Measurements from ENCODE around the gene ACVR1C.
"Not testable (repeated sequence)": the region's sequence is repeated elsewhere in the genome, so short reads cannot be mapped to it uniquely, and the experiment has no call there.

ACVR1C gene

DNA sequence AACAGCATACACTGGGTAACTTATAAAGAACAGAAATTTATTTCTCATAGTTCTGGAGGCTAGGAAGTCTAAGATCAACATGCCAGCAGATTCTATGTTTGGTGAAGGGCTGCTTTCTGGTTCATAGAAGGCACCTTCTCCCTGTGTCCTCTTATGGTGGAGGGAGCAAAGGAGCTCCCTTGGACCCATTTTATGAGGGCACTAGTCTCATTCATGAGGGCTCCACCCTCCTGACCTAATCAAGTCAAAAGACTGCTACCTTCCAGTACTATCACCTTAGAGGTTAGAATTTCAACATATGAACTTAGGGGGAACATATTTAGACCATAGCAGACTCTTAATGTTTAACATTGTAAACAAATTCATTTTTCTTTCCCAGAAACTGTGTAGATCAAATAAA lies 54.5 kb downstream of the ACVR1C start:
- DNase-seq (ENCODE audit: low read depth in 2 of 2), result no peak

- no peak for DNase-seq (ENCODE audit: low read depth in 2 of 2)
These were observed 55.9 kb downstream of the ACVR1C start for GRCh38 chr2:157572725-157573124.

GRCh38 chr2:157566623-157567022 lies 62.0 kb downstream of the ACVR1C start:
- DNase-seq (ENCODE audit: low read depth in 2 of 2), result not testable (repeated sequence)

DNA sequence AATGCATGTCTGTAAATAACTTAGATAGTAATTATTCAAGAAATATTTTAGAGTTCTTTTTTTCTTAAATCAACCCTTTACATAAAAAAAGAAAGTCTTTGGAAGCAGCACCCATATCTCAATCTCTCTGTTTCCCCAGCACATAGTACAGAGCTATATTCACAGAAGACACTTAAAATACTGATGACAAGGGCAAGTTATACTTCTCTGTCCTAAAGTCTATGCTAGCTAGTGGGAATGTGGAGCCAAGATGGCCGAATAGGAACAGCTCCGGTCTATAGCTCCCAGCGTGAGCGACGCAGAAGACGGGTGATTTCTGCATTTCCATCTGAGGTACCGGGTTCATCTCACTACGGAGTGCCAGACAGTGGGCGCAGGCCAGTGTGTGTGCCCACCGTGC lies 62.6 kb downstream of the ACVR1C start:
- not testable (repeated sequence) for DNase-seq (ENCODE audit: low read depth in 2 of 2)

DNA sequence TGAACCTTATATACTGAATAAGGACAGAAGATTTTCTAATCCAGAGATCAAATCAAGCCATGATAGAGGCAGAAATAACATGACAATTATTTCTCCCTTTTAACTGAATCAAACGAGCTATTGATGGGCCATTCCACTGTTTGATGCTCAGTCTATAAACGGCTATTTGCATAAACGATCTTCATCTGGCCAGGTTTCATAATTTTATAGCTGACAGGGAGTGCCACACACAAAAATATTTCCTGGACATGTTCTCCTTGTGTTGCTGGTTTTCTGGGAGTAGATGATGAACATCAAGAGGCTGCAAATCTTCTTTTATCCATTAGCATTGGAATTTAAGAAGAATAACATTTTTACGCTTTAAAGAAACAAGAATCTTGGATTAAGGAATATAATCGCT lies 63.1 kb downstream of the ACVR1C start:
- no peak for DNase-seq (ENCODE audit: low read depth in 2 of 2)

GRCh38 chr2:157559890-157560289 lies 68.8 kb downstream of the ACVR1C start:
- DNase-seq (ENCODE audit: low read depth in 2 of 2), result no peak

- no peak for DNase-seq (ENCODE audit: low read depth in 2 of 2)
These were observed 69.2 kb downstream of the ACVR1C start for GRCh38 chr2:157559461-157559860.

- no peak for DNase-seq (ENCODE audit: low read depth in 2 of 2)
These were observed 69.6 kb downstream of the ACVR1C start for GRCh38 chr2:157559061-157559460.

- DNase-seq (ENCODE audit: low read depth in 2 of 2), result no peak
These were observed 70.9 kb downstream of the ACVR1C start for GRCh38 chr2:157557770-157558169.

GRCh38 chr2:157540102-157540501 lies 88.6 kb downstream of the ACVR1C start:
- DNase-seq (ENCODE audit: low read depth in 2 of 2), result no peak

DNA sequence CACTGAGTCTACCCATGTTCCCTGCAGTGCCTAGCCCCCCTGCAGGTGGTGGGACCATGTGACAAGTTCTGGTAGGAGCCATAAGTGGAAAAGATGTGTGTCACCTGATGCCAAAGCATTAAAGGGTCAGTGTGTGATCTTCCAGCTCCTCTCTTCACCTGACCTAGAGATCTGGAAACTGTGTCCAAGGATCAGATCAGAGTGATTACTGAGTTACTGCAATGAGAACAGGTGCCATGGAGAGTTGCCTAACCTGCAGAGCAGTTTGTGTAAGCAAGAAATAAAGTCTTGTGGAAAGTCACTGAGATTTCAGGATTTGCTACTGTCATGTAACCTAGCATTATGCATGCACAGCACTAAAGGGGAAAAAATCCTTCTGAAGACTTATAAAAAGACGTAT lies 90.6 kb downstream of the ACVR1C start:
- DNase-seq (ENCODE audit: low read depth in 2 of 2), result no peak

DNA sequence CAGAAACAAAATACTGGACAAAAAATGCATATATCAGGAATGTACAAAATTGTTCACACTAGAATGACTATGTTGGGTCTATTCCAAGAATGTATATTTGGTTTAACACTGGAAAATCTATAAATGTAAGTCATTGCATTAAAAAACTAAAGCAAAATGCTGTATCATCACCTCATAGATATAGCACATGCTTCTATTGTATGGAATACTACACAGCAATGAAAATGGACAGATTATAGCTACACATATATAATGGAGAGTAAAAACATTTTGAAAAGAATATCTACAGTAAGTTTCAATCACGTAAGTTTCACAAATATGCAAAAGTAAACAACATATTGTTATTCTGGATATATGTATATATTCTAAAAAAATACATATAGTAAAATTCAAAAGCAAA lies 91.8 kb downstream of the ACVR1C start:
- no peak for DNase-seq (ENCODE audit: low read depth in 2 of 2)

GRCh38 chr2:157528963-157529751 lies 99.5 kb downstream of the ACVR1C start:
- DNase-seq (ENCODE audit: low read depth in 2 of 2), result no peak

DNA sequence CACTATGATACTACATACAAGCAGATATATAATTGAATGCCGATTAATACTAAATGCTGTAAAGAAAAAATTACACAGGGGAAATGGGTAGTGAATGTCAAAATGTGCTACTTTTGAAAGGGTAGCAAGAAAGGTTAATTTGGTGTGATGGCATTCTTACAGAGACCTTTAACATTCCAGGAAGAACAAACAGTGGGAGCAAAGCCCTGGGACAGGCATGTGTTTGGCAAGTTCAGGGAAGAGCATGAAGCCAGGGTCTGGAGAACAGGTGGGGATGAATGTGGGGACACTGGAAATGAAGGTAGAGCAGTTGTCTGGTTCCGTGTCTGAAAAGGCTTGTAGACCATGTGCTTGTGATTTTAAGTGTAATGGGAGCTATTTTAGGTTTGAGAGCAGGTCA lies 102.6 kb downstream of the ACVR1C start:
- DNase-seq (ENCODE audit: low read depth in 2 of 2), result no peak

DNA sequence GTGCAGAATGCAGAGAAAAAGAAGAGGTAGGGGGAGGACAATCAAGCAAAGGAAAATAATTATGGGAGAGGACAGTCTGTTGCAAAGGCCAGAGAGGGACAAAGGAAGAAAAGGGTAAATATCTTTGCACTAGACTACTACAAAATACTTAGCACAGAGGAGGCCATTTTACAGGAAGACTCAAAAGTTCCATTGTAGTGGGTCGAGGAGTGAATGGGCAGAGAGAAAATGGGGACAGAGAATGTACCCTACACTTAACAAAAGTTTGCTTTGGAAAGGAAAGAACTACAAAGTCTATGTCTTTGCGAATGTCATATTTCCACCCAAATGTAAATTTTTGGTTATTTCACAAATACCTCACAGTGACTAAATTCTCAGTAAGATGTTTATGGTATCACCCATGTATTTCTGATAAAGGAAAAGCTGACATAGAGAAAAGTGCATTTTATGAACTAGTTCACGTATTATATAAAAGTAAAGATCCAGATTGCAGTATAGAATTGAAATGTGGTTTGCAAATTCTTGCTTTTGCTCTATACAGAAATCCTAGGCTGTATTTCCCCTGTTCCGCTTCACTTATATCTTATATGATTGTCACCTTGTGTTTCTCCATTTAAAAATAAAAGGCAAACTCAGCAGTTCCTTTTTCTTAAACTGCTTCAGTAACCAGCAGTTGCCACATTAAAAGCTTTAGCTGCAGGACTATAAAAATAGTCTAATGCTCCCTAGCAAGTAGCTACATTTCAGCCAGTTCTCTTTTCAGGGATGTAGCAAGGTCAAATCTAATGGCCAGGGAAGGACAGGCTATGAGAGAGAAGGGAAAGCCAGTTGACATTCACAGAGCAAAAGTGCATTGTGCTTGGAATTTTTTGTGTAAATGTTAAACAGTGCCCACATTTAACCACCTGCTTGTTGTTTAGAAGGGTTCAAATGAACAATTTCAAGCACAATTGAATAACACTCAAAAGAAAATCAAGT lies 105.1 kb downstream of the ACVR1C start:
- no peak for DNase-seq (ENCODE audit: low read depth in 2 of 2)

DNA sequence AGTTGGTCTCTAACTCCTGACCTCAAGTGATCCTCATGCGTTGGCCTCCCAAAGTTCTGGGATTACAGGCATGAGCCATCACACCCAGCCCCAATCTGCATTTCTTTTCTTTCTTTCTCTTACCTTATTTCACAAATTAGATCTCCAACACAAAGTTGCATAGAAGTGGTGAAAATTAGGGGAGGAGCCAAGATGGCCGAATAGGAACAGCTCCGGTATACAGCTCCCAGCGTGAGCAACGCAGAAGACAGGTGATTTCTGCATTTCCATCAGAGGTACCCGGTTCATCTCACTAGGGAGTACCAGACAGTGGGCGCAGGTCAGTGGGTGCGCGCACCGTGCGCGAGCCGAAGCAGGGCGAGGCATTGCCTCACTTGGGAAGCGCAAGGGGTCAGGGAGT lies 113.7 kb downstream of the ACVR1C start:
- DNase-seq (ENCODE audit: low read depth in 2 of 2), result not testable (repeated sequence)

DNA sequence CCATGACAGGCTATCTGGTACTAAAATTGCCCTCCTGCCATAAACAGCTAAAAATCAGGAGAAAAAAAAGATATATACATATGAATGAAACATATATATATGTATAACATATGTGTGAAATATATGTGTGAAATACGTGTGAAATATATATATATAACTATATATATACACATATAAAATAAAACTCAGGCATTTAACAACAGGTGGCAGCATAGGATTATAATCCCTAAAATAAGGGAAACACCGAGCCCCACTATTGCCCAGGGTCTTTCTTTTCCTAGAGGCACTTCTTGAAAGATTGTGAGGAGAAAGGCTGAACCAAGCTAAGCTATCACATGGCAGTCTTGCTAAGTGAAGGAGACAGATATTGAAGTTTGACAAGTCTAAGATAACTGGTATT lies 118.9 kb downstream of the ACVR1C start:
- no peak for DNase-seq (ENCODE audit: low read depth in 2 of 2)

- no peak for DNase-seq (ENCODE audit: low read depth in 2 of 2)
These were observed 120.0 kb downstream of the ACVR1C start for GRCh38 chr2:157508676-157509075.

- no peak for DNase-seq (ENCODE audit: low read depth in 2 of 2)
These were observed 122.1 kb downstream of the ACVR1C start for GRCh38 chr2:157506586-157506985.

DNA sequence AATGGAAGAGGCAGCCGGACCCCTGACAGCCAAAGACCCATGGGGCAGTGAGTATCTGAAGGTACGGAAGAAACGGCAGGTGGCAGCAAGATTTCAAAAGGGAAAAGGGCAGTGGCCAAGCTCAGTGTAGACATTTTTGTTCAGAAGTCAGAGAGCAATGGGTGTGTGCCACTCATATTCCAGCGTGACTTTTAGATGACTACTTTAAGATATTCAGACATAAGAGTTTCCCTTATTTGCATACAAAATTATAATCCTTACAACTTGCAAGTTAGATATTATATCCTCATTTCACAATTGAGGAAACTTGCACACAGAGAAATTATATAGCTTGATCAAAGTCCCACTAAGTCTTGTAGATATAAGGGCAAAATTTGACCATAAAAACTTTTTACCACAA lies 124.0 kb downstream of the ACVR1C start:
- no peak for DNase-seq (ENCODE audit: low read depth in 2 of 2)

DNA sequence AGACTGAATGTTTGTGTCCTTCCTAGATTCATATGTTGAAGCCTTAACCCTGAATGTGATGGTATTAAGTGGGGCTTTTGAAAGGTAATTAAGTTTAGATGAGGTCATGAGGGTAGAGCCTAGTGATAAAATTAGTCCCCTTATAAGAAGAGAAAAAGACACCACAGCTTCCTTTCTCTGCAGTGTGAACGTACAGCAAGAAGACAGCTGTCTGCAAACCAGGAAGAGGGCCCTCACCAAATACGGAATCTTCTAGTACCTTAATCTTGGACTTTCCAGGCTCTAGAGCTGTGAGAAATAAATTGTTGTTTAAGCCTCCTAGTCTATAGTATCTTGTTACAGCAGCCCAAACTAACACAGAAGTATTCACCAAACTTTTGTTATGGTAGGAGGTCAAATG lies 127.6 kb downstream of the ACVR1C start:
- DNase-seq (ENCODE audit: low read depth in 2 of 2), result no peak

GRCh38 chr2:157500334-157500733 lies 128.3 kb downstream of the ACVR1C start:
- no peak for DNase-seq (ENCODE audit: low read depth in 2 of 2)

DNA sequence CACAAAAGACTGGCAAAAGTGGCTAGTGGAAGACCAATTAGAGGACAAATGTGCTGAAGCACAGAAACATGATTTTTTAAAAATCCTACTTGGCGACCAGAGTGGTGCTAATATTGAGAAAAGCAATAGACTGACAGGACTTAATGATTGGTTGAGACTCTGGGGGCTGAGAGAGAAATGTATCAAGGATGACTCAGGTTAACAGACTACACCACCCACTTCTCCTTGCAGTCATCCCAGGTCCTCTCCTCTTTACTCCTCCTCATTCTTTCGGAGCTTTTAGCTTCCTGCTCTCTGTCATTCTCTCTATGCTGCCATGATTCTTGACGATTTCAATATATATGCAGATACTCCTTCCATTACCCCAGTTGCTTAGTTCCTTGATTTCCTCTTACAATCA lies 130.2 kb downstream of the ACVR1C start:
- no peak for DNase-seq (ENCODE audit: low read depth in 2 of 2)

All from stimulated activated CD4-positive, alpha-beta T cell treated with anti-CD3 and anti-CD28 coated beads, Interleukin-1b, Interleukin-23, amount 100 ng/mL, for 4 hours (primary cell).